Activated CD4-positive, alpha-beta T cell treated with anti-CD3 and anti-CD28 coated beads, Interleukin-2, amount 50 U/mL, for 48 hours (primary cell): Measurements from ENCODE around the gene MYOZ3.

Experiments used
- DNase-seq, 2 experiments: peaks; one replicate each; pipeline ENCODE4 v3.0.0-alpha.2; 2020

MYOZ3 gene

DNA sequence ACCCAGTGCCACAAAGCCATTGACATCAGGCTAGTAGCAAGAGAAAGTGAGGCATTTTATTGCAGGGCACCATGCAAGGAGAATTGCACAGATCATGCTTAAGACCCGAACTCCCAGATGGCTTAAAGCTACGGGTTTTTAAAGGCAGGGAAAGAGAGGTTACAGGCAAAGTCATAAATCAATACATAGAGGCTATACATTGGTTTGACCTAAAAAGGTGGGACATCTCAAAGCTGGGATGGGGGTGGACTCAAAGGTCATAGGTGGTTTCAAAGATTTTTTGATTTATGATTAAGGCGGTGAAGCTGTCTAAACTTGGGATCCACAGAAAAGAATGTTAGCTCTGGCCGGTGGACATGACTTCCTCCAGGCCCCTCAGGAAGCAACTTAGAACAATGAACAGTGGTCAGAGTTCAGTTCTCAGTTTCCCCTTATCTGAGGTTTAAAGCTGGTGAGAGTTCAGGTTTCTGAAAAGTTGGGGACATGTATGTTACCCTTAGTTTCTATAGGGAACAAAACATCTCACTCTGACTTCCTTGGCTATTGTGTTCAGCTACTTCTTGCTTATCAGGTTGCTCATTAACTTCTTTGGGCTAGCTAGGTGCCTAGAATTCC lies 45.8 kb downstream of the MYOZ3 start:
- no peak for DNase-seq

DNA sequence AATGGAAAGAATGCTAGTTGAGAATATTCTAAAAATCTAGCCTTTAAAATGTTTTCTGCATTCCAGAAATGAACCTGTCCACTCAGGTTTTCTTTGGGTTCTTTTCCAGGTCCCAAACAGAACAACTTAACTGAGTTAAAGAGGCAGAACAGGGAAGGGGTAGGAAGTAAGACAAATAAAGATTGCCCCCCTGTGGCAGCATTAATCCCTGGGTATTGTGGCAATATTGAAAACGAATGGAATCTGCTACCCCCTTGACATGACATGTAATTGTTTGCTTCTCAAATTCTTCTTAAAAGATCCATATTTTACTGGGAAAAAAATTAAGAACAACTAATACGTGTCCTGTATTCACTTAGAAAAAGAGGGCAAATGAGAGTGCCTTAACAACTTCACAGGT lies 49.1 kb downstream of the MYOZ3 start:
- DNase-seq, result no peak

DNA sequence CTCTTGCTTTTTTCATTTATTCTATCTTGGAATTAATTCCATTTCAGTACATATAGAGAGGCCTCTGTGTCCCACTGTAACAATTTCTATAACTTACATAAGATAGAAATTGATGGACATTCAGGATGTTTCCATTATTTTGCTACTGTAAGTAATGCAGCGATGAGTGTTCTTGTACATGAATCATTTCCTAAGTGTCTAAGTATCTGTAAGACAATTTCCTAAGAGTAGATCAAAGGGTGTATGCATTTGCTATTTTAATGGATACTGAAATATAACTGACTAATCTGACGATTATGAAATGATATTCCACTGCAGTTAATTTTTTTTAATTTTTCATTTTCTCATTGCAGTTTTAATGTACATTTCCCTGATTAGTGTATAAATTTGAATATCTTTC lies 62.8 kb downstream of the MYOZ3 start:
- no peak for DNase-seq
